ENCODE data around the gene RHOT2. TPM values are rescaled to one million over a fixed set of nuclear protein-coding genes. Genes with fewer than 3 reads are reported as not detected.
"Not testable (repeated sequence)": the region's sequence is repeated elsewhere in the genome, so short reads cannot be mapped to it uniquely, and the experiment has no call there.

RHOT2 gene
- total RNA-seq, 1 donor from 2014 or later: 163 TPM

DNA sequence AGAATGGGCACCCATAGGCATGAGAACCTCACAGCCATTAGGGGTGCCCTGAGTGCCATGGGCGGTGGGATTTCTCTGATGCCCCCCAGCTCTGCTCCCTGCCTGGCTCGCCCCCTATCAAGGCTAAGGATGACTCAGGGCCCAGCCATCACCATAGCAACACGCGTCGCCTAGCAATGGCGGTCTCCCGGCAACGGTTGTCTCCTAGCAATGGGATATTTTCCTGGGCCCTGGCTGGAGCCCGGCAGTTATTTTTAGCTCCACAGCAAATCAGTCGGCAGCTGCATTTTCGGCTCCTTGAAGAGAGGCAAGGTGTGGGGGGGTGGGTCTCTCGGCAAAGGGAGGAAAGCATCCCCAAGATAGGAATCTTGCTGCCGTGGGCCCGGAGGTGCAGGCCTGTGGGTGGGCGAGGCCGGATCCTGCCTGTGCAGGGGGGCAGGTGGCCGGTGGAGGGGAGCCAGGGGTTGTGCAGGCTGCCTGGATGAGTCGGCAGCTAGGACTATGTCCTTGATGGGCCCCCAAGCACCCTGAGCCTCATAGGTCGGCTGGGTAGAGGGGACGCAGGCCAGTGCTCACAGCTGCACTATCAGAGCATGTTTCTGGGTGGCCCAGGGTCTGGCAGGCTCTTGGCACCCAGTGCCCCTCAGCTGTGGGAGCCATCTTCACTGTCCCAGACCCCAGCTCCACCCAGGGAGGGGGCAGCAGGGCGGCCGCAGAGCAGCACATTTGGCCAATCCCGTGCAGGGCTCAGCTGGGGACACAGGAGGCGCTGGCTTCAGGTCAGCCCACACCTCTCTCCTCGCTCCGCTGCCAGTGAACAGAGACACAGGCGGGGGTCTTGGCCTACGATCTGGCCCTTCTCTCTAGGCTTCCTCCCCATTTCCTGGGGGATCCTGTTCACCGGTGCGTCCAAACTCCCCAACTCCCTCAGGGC, 41.9 kb downstream of the RHOT2 start:
- peak overlapping the region; percentile 67 for H3K27ac Mint-ChIP-seq
- no peak for DNase-seq (ENCODE audit: extremely low spot score, unreplicated experiment)
- H3K9me3 Mint-ChIP-seq: no peaks in the 10 kb centered on the region
- H3K4me1 Mint-ChIP-seq (ENCODE audit: unreplicated experiment): peaks cover 4% of the 10 kb centered on the region
- H3K4me3 Mint-ChIP-seq: peak overlapping the region; percentile 52
- peaks cover 50% of the 10 kb centered on the region for H3K27me3 Mint-ChIP-seq
- TF ChIP-seq, protein P1, sequence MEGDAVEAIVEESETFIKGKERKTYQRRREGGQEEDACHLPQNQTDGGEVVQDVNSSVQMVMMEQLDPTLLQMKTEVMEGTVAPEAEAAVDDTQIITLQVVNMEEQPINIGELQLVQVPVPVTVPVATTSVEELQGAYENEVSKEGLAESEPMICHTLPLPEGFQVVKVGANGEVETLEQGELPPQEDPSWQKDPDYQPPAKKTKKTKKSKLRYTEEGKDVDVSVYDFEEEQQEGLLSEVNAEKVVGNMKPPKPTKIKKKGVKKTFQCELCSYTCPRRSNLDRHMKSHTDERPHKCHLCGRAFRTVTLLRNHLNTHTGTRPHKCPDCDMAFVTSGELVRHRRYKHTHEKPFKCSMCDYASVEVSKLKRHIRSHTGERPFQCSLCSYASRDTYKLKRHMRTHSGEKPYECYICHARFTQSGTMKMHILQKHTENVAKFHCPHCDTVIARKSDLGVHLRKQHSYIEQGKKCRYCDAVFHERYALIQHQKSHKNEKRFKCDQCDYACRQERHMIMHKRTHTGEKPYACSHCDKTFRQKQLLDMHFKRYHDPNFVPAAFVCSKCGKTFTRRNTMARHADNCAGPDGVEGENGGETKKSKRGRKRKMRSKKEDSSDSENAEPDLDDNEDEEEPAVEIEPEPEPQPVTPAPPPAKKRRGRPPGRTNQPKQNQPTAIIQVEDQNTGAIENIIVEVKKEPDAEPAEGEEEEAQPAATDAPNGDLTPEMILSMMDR (conservative IDR thresholded peaks at IDR 0.05): no peak
- H3K36me3 Mint-ChIP-seq: no peaks in the 10 kb centered on the region

DNA sequence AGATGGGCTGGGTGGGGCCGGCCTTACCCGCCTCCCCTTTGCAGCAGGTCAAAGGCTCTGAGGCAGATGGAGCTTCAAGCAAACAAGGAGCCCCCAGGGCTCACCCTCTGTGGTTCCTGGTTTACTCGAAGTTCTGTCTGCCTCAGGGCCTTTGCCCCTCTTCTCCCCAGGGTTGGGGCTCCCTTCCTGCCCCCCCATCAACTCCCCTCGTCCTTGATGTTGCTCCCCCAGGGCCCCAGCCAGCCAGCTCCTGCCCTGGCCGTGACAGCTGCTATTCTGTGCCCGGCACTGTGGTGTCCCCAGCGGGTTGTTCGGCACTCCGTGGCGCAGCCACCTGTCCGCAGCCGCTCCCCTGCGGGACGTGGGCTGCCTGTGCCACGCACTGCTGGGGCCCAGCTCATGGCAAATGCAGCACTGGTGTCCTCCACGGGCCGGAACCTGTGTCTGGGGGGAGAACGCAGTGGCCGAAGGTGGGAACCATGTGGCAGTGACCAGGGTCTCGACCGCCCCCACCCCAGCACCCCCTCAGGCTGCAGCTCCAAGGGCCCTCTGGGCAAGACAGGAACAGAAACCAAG, 42.7 kb downstream of the RHOT2 start:
- no peaks in the 10 kb centered on the region for H3K9me3 Mint-ChIP-seq
- TF ChIP-seq, protein P1 (conservative IDR thresholded peaks at IDR 0.05): no peak
- no peaks in the 10 kb centered on the region for H3K36me3 Mint-ChIP-seq
- peaks cover 50% of the 10 kb centered on the region for H3K27me3 Mint-ChIP-seq
- peaks cover 4% of the 10 kb centered on the region for H3K4me1 Mint-ChIP-seq (ENCODE audit: unreplicated experiment)
- no peak overlapping the region for H3K27ac Mint-ChIP-seq
- no peak for DNase-seq (ENCODE audit: extremely low spot score, unreplicated experiment)
- H3K4me3 Mint-ChIP-seq: peak overlapping the region; percentile 52

DNA sequence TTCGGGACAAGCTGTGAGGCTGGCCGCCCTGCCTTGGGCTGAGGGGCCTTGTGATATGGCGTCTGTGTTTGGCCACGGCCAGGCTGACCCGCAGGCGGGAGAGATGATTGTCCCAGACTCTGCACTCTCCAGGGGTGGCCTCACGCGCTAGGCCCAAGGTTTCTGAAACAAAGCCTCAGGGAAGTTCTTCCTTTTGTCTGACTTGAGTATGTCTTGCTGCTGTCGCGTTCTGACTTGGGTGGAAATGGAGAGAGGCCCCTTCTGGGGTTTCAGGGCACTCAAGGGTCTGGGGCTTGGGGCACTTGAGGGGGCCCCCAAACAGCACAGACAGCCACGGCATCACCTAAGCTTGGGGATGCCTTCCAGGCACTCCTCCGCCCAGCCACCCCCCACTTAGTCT, 43.2 kb downstream of the RHOT2 start:
- Mint-ChIP-seq H3K9me3 (no peaks in the 10 kb centered on the region), H3K36me3 (no peaks in the 10 kb centered on the region), H3K4me3 (no peak overlapping the region), H3K4me1 (ENCODE audit: unreplicated experiment) (peaks cover 4% of the 10 kb centered on the region), H3K27me3 (peaks cover 53% of the 10 kb centered on the region), H3K27ac (no peak overlapping the region)
- TF ChIP-seq, protein P1 (conservative IDR thresholded peaks at IDR 0.05): no peak
- no peak for DNase-seq (ENCODE audit: extremely low spot score, unreplicated experiment)

DNA sequence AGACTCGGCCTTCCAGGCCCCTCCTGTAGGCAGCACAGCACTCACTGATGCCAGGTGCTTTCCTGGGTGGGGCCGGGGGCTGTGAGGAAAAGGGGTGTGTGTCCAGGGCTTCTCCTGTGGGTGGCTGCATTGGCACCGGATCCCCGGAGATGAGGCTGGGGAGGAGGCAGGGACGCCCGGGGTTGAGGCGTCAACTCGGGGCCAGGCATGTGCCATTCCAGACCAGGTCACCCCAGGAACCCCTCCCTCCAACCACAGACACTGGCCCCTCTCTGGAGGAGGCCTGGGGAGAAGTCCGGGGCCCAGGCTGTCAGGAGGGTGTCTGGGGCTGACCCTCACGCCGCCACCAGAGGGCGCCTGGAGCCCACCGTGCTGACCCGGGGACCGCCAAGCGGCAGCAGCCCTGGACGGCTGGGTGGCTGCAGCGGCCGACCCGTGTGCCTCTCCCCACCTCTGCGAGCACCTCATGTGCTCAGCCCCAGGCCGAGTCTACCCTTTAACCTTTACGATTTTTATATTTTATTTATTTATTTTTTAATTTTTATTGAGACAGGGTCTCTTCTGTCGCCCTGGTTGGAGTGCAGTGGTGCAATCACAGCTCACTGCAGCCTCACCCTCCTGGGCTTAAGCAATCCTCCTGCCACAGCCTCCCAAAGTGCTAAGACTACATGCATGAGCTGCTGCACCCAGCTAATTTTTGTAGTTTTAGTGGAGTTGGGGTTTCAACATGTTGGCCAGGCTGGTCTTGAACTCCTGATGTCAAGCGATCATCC, 43.8 kb downstream of the RHOT2 start:
- Mint-ChIP-seq H3K9me3 (no peaks in the 10 kb centered on the region), H3K4me1 (ENCODE audit: unreplicated experiment) (peaks cover 8% of the 10 kb centered on the region), H3K27ac (no peak overlapping the region), H3K27me3 (peaks cover 47% of the 10 kb centered on the region), H3K36me3 (no peaks in the 10 kb centered on the region), H3K4me3 (no peak overlapping the region)
- peak; percentile 88 for DNase-seq (ENCODE audit: extremely low spot score, unreplicated experiment)
- TF ChIP-seq, protein P1 (conservative IDR thresholded peaks at IDR 0.05): peak; percentile 98

DNA sequence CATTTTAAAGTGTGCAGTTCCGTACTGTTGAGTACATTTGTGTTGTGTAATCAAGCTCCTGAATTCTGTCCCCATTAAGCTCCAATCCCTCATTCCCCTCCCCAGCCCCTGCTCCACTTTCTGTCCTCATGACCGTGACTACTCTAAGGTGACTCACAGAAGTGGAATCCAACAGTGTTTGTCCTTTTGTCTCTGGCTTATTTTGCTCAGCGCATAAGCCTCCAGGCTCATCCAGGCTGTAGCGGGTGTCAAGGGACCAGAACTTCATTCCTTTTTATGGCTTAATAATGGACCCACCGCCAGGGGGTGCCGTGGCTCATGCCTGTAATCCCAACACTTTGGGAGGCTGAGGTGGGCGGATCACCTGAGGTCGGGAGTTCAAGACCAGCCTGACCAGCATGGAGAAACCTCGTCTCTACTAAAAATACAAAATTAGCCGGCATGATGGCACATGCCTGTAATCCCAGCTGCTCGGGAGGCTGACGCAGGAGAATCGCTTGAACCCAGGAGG, 44.9 kb downstream of the RHOT2 start:
- Mint-ChIP-seq H3K27ac (peak overlapping the region; percentile 78), H3K27me3 (peaks cover 38% of the 10 kb centered on the region), H3K4me3 (peak overlapping the region; percentile 44)
- DNase-seq (ENCODE audit: extremely low spot score, unreplicated experiment); H3K36me3 Mint-ChIP-seq; H3K9me3 Mint-ChIP-seq; H3K4me1 Mint-ChIP-seq (ENCODE audit: unreplicated experiment): not testable (repeated sequence)
- TF ChIP-seq, protein P1 (conservative IDR thresholded peaks at IDR 0.05): peak; percentile 69
